NCI-H345 treated with DMSO at 0.1 percent for 48 hours (cell line): Measurements from ENCODE around the gene ADCYAP1R1.

ENCODE experiments used
- DNase-seq: peaks from one replicate; lab custom pipeline; 2025; ENCODE audit not compliant: unreplicated experiment; lab: John Stamatoyannopoulos, UW

Gene ADCYAP1R1

DNA sequence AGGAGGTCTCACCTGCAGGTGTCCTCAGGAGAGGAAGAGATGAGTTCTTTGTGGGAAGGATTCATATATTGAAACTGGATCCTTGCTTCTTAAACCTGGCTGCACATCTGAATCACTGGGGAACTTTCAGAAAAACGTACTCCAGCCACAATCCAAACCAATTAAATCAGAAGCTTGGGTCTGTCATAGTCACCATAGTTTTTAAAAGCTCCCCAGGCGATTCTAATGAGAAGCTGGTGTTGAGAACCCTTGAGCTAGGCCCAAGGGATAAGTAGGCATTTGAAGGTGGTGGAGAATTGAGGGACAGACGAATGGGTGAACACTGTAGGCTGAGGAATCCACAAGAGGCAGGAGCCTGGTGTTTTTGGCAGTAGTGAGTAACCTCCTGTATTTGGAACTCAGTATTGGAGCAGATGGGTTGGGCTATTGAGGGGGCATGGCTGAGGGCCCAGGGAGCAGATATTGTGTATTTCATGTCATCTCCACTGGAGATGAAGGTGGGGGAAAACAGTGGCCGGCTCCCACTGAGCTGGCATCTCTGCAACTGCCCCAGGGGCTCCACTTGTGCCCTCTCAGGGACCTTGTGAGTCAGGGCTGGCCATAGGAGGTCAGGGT, 14.5 kb downstream of the ADCYAP1R1 start:
- DNase-seq = no peak

DNA sequence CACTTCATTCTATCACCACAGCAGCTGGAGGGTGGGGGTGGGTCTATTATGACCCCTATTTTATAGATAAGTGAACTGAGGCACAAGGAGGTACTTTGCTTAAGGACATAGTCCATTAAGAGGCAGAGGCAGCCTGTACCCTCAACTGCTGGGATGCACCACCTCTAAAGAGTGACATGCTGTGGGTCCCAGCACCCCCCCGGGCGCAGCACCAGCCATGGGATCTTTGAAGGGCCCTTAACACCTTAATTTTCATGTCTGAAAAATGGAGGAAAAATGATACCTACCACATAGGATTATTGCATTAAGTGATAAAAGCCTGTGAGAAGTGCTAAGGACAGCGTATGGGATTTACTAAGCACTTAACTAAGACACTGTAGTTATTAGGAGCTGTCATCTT, 15.4 kb downstream of the ADCYAP1R1 start:
- no peak for DNase-seq

DNA sequence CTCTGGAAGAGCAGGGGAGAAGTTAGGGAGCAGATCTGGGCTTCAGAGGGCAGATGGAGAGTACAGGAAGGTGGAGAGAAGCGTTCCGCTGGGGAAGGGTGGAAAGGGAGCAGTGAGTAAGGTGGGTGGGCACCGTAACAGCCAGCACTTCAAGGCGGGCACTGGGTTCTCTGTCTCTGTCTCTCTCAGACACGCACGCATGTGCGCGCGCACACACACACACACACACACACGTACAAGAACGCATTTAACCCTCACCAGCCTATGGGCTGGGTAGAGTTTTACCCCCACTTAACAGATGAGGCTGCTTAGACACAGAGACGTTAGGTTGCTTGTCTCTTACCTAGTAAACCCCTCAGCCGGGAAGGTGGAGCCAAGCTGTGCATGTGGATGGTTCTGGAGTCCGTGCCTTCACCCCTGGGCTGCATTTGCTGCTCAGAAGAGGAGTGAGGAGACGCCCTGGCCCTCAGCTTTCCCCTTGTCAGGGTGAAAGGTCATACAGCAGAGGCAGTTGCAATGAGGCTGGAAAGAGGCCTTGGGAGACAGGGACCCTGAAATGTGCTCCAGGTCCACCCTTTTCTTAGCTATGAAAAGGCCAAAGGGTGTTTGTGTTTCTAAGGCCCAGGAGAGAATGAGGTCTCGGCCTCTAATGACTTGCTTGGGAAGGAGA, 16.0 kb downstream of the ADCYAP1R1 start:
- no peak for DNase-seq

DNA sequence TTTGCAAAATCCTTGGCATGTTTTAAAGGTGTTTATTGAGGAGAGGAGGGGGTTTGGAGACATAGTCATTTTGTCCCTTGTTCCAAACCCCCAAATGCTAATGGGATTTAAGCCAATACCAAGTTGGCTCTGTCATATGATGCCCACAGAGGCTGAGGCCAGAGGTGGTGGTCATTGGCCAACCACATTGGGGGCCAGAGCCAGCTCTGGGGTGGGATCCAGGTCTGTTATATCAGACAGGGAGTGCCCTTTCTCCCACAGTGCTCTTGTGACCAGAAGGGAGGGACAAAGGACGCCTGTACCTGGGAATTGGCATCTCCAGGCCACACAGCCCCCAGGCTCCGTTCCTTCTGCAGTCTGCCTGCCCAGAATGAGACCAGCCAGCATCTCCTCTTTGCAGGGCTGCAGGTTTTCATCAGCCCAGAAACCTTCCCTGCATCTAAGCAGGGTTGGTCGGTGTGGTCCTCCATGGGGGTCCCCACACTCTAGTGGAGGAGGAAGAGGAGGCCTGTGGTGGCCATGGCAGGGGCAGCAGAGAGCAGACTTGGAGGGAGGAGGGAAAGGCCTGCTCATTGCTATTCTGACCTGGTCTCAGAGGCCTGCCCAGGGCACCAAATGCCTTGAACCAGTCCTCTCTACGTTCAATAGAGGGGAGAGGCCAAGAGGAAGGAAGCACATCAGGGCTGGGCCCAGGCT, 17.9 kb downstream of the ADCYAP1R1 start:
- DNase-seq = no peak

DNA sequence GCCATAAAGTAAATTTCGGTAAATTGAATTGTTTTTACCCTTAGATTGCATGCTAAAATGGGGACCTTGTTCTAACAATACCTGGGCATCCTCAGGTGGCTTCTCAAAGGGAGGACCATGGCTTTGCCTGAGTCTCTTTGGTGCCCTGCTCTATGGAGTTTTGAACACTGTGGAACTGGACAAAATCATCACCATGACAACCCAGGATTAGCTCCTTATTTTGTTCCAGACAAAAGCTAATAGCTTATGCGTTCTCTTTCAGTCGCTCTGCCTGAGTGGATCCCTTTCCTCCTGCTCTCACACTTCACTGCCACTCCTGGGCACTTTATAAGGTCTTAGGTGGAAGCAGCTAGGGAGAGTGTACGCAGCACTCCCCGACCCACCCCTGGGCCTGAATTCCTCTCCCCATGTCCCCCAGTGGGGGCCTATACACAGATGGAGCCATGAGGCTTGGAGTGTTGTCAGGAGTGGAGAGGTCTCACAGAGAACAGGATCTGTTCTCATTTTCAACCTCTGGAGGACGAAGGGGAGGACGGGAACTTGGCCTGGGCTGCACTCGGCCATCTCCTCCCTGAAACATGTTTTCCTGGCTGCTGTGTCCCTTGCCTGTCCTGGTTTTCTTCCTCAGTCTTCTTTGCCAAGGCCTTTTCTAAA, 19.0 kb downstream of the ADCYAP1R1 start:
- no peak for DNase-seq

DNA sequence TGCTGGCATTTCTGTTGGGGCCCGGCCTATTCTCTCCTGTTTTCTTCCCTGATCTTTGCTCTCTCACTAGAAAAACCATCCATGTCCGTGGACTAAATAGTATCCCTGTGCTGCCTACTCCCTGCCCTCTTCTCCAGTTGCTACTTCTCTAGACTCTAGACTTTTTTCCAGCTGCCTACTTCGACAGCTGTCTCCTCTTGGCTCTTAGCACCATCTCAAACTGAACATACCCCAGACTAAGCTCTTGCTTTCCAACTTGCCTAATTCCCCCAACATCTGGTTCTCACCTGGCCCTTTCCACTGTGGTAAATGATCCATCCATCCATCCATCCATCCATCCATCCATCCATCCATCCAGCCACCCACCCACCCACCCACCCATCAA, 19.5 kb downstream of the ADCYAP1R1 start:
- no peak for DNase-seq

DNA sequence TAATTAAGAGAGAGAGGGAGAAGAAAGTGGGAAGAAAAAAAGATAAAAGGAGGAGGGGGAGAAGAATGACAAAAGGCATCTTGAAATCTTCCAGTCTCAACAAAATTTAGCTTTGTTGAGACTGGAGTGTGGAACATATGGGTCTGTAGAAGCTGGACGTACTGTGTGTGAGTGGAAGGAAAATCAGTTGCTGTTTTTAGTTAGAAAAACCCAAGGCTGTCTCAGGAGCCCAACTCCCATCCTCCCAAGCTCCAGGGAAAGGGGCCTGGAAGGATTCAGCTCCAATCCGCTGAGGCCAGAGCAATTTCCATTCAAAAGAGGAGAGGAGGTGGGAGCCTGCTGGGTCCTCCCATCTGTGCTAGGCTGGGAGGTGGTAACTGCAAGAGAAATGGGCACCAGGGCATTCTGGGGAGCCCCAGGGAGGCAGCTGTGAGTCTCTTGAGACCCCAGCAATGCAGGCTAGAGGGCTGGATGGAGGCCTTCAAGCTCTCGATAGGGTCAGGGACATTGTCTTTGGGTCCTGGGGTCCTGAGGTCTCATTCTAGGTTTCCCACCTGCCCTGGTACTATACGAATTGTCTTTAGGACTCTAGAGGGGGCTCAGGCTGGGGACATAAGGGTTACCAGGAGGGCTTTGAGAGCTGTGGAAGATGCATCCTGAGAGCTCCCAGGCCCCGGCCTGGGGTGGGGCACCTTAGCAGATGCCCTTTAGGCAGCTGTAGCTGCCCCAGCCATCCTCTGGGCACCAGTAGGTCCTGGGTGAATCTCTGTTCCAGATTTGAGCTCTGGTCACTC, 21.4 kb downstream of the ADCYAP1R1 start:
- no peak for DNase-seq

DNA sequence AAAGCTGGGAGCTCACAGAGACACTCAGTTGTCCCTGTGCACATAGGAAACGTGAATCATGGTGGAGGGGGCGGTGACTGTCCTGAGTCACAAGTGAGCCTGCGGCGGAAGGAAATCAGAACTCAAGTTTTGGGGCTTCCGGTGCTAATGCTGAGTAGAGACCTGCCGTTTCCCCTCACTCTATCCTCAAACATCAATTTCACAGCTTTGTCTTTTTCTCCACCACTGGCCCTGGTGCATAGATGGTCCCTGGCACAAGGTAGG, 21.9 kb downstream of the ADCYAP1R1 start:
- no peak for DNase-seq

DNA sequence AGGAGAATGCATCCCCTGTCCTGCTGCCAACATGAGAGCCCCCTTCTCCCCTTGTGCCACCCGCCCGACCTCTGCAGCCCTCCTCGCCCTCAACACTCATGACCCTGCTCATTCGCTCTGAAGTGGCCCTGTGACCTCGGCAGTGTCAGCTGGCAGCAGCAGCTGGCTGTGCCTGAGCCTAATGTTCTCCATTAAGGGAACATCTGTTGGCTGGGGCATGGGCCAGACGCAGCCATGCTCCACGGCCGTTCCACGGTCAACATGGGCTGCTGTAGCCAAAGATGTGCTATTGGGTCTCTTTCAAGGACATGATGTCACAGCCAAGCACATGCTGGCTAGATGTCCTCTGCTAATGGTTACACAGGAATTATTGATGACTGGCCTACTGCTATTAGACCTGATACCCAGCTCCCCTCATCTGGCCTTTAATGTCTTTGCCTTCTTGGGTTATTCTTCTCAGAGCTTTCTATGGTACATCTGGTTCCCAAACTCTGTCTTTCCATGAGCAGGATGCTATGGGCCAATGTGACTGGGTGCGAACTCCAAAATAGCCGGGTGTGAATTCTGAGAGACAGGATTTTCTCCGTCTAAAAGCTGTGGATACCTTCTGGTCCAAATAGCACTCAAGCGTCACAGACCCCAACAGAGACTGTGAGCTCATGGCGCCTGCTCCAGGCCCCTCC, 22.4 kb downstream of the ADCYAP1R1 start:
- DNase-seq = no peak

DNA sequence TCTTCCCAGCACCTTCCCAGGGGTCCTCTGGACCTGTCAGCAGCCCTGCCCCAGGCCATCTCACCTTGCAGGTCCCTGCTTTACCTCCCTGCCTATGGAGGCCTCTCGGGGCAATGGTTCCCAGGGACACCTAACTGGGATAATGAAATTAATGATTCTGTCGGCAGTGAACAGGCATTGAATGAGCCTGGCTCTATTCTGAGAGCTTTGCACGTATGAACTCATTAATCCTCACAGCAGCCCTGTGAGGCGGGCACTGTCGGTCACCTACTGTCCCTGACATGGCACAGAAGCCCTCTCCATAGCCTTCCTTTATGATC, 22.9 kb downstream of the ADCYAP1R1 start:
- DNase-seq = no peak

DNA sequence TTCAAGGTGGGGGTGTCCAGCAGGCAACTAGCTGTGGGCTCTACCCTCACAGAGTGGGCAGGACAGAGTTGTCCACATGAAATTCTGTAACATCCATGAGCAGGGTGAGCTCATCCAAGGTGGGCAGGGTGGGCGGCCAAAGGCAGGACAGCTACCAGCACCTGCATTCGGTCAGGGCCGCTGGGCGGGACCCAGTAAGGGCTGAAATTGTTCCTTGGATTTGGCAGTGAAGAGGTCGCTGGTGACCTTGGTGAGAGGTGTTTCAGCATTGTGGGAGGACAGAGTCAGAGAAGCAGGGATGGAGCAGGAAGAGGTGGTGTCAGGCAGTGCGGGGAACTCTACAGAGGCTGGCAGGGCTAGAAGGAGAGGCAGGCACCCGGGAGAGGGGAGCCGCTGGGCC, 23.9 kb downstream of the ADCYAP1R1 start:
- DNase-seq = no peak

DNA sequence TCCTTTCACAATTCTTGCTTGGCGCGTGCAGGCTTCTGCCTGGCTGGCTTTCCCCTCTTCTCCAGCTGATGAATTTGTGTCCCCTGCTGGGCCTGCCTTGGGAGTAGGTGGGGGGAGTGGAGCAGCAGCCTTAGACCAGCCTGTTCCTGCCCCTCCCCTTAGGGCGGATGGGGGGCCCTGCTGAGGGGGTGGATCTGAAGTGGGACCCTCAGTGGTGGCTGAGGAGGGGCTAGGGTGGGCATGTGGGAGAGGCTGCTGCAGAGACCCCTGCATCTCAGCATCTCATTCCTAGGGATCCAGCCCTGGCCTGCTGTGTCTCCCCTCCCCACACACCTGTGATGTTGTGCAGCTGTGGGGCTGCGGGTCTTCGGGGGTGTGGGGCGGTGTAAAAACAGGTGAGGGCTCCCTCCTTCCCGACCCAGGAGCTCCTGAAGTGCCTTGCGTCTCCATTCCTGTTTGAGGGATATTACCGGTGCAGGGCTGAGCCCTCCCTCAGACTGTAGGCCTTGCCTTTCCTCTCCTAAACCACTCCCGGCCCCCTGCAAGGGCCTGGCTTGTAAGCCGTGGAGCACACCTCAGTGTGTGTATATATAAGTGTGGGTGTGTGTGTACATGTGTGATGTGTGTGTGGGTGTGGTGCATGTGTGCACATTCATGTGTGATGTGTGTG, 24.7 kb downstream of the ADCYAP1R1 start:
- DNase-seq = no peak

DNA sequence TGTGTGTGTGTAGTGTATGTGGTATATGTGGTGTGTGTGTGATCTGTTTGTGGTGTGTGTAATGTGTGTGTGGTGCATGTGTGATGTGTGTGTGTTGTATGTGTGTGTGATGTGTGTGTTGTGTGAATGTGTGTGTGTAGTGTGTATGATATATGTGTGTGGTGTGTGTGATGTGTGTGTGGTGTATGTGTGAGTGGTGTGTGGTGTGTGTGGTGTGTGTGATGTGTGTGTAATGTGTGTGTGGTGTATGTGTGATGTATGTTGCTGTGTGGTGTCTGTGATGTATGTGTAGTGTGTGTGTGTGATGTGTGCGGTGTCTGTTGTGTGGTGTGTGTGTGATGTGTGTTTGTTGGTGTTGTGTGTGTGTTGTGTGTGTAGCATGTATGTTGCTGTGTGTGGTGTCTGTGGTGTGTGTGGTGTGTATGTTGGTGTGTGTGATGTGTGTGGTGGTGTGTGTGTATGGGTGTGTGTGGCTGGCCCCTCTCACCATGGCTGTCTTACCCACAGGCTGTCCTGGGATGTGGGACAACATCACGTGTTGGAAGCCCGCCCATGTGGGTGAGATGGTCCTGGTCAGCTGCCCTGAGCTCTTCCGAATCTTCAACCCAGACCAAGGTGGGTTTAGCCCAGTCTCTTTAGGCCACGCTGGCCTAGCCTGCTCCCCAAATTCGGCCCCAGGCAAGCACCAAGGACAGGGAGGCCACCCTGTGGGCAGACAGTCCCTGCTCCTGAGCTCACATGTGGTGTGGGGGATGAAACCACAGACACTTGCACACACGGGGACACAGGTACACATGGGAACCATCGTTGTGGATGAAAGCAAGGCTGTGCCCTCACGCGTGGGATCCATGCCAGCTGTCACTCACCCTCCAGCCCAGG, 25.6 kb downstream of the ADCYAP1R1 start:
- DNase-seq = no peak

DNA sequence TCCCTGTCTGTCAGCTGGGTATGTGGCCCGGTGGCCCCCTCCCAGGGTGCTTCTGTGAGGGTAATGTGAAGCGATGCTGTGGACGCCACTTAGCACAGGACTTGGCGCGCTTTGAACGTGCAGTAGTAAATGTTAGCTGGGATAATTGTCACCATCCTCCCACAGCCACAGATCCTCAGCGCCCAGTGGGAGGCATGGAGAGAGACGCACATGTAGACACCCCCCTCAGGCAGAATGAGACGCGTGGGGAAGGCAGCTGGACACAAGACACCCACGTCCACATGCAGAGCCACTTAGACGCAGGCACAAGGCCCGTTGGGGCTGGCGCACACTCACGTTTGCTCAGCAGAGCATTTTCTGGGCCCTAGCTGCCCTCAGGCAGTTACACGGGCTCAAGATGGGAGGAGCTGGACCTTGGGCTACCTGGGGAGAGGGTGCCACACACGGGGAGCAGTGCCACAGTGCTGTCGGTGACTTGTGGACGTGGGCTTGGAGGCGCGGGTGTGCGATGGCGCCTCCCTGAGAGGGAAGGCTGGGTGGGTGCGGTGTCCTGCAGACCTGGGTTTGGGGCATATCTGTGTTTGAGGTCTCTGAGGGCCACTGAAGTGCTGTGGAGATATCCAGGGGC, 26.4 kb downstream of the ADCYAP1R1 start:
- no peak for DNase-seq

DNA sequence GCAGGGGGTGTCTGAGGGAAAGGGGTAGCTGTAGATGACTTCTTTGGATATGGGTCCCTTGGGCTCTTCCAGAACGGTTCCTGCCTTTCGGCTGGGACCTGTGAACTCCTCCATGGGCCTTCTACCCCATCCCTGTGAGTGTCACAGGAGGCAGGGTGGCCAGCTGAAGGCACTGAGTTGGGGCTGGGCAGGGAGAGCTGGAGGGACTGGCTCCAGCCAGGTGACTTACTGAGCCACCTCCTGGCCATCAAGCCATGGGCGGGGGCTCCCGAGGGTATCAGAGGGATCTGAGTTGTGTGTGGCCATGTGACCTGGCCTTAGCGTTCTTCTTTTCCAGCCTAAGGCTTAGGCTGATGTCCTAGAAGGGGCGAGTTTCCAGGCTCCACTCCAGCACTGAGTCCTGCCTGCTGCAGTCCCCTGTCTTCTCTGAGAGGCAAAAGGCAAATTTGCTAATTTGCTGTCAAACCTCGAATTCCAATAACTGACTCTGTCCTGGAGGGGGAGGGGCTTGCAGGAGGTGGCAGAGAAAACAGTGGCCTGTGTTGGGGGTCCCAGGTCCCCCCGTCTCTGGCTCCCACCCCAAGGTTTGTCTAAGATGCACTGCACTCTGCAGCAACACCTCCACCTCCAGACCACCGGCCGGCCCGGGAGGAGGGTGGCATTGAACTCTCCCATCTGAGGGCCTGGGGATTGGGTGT, 27.2 kb downstream of the ADCYAP1R1 start:
- no peak for DNase-seq

DNA sequence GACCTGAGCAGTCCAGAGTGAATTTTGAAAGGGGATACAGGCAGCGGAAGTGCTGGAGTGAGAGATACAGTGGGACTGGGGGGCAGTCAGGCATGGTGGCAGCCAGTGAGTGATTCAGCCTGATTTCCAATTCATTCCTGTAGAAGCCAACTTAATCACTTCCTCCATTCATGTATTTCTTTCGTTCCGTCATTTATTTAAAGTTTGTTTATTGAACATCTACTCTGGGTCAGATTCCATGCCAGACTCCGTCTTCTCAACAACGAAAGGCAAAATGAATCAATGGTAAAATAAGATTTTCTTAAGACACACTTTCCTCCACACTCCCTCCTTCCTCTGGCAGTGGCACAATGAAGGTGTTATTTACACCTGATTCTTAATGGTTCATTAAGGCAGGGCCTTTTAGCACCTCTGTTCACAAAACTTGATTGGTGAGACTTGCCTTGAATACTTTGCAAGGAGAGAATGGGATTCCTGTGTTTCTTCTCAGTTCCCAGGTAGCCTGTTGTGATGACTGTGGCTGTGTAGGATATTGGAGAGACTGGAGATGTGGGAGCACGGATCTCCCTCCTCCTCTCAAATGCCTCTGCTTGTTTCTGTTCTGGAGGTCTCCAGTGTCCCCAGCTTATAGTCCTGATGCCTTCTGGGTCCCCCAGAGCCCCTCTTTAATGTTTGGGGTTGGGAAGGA, 27.9 kb downstream of the ADCYAP1R1 start:
- DNase-seq = no peak

DNA sequence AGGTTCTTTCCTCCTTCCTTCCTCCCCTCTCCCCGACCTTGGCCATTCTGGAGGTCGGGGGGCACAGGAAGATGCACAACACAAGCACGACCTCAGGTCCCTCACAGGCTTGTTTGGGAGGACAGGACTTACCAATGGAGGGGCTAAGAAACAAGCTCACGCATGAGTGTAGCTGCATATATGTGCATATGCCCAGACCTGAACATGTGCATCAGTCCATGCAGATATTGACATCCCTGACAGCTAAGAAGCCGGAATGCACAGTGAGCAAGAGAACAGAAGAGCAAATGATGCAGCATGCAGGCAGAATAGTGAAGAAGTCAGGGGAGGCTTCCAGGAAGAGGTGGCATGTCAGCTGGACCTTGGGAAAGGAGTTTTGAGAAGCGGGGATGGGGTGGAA, 28.7 kb downstream of the ADCYAP1R1 start:
- DNase-seq = no peak

DNA sequence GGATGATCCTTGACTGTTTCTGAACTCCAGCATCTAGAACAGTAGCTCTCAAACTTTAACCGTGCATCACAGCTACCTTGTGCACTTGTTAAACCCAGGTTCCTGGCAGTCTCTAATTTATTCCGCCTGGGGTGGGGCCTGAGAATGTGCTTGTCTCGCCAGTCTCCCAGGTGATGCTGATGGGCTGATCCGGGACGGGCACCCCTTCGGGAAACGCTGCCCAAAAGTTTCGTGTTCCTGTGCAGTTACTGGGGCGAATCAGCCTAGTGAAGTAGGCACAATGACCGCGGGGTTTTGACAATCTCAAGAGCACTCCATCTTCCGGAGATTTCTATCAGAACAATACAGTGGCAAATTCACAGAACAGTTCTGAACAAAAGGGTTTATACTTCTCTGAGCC, 29.9 kb downstream of the ADCYAP1R1 start:
- DNase-seq = peak; percentile 5
